ENCODE data around the gene TFAP2A.

TFAP2A gene

DNA sequence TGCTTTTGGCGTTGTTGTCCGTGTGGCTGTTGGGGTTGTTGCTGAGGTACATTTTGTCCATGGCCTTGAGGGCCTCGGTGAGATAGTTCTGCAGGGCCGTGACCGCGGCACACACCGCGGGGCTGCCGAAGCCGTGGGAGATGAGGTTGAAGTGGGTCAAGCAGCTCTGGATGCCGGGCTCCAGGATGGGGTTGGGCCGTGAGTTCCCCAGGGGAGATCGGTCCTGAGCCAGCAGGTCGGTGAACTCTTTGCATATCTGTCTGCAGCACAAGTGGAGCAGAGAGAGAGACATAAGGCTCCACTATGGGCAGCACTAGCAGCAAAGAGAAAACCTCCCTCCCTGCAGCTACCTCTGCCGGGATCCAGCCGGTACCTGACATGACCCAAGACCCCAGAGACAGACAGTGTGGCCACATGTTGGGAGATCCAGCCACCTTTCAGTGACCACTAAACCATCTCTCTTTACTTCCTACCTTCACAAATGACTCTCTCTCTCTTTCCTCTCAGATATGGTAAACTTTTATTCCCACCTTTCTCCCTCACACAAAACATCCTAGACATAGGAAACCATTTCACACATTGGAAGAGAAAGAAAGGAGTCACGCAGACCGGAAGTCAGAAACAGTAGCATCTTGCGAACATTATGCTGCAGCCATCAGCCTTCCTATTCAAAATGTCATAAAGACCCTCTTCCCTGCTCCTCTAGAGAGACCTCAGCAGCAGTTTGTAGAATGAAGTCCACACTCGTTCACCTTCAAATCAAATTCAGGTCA lies 16.2 kb downstream of the TFAP2A start:
- no peak for DNase-seq

GRCh38 chr6:10397756-10398445 lies 17.0 kb downstream of the TFAP2A start:
- no peak for DNase-seq

DNA sequence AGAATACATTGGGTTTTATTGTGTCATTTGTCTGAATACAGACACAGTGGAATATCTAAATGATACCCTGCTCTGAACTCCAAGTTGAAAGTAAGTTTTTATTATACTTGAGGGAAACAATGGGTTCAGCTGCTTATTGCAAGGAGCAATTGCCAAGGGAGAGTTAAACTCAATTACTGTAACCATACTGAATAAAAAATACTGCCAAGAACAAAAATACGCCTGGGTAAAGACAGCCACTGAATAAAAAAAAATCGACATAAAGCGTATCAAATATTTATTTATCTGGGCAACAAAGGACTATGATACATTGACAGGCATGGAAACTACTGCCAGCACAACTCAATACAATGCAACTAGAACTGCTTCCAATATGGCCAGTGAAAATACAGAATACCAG lies 18.1 kb downstream of the TFAP2A start:
- no peak for DNase-seq

DNA sequence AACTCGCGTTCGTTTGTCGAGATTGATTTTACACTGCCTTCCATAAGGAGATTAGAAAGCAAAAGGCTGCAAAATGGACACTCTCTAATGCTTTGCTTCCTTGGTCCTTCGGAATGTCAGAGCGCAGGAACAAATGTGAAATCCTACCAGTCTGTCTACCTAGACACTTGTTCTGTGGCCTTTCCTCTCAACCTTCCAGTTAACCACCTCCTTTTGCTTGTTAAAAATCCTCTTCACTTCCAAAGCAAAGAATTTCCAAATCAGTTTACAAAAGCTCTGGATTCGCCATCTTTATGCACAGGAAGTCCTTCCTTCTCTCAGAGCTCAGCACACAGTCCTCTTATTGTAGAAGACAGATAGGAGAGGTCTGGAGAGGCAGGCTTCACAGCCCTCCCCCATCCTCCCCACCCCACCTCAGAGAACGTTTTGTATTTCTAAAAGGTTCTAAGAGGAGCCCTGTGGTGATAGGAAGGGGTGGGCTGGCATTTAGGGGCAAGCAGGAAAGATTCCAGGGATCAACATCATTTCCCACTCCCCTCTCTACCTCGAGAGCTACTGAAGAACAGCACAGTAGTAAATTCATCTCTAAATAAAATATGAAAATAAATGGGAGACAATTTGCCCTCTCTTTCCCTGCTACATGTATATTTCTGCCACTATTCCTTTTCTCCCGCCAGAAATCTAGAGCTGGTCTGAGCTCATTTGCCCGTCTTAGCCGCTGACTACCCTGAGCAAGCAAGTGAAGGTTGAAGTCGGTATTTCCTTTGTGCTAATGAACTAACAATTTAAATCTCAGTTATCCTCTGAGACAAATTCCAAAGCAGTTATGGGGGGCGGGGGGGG lies 18.9 kb downstream of the TFAP2A start:
- DNase-seq, result no peak

DNA sequence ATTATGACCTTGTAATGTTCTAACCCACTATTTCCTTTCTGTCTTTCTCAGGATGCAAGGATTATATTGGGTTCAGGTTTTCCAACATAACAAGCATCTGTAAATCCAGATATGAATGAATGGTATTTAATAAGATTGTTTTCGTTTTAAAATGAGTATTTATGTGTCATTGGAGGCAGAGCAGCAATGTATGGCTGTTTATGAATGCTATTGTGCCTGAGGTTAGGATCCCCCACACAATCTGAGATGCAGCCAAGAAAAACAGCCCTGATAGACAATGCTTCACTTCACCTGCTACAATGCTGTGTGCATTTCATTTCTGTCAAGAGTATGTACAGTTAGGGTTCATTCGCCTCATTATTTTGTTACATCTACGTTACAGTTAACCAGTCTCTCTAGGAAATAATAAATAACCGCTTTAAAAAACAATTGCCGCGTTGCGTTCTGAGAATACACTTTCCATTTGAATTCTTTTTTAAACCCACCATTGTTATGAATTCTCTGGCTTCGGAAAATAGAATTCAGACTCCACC lies 19.6 kb downstream of the TFAP2A start:
- DNase-seq, result no peak

DNA sequence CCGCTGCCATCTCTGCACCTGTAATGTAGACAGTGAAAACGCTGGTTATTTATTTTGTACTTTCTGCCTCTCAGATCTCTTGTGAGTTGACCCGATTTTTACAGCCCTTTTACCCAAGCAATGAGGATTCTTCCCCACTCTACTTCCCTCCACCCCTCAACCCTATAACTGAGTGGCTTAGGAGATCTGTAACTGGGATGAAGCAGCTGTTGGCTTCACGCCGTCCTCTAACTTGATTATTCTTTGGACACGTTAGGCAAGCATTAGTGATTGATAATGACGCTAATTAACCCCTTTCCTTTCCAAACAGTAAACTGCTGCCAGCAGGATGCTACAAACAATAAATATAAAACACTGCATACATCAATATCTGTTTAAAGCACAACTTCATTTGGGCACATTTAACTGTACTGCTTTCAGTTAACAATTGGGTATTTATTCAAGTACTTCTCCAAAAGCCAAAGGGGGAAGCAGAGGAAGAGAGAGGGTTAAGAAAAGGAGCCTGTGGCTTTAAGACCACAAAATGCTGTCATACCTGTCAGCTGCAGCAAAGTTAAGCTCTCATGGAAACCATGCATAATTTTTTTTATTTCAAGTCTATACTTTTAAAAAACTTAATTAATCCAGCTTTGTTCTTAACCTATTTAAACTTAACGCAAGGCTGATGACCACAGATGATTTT lies 21.2 kb downstream of the TFAP2A start:
- no peak for DNase-seq

- no peak for DNase-seq
Observed at GRCh38 chr6:10391799-10392198, 23.1 kb downstream of the TFAP2A start.

- DNase-seq, result no peak
Observed at GRCh38 chr6:10391299-10391630, 23.6 kb downstream of the TFAP2A start.

- no peak for DNase-seq
Observed at GRCh38 chr6:10390495-10391298, 24.2 kb downstream of the TFAP2A start.

DNA sequence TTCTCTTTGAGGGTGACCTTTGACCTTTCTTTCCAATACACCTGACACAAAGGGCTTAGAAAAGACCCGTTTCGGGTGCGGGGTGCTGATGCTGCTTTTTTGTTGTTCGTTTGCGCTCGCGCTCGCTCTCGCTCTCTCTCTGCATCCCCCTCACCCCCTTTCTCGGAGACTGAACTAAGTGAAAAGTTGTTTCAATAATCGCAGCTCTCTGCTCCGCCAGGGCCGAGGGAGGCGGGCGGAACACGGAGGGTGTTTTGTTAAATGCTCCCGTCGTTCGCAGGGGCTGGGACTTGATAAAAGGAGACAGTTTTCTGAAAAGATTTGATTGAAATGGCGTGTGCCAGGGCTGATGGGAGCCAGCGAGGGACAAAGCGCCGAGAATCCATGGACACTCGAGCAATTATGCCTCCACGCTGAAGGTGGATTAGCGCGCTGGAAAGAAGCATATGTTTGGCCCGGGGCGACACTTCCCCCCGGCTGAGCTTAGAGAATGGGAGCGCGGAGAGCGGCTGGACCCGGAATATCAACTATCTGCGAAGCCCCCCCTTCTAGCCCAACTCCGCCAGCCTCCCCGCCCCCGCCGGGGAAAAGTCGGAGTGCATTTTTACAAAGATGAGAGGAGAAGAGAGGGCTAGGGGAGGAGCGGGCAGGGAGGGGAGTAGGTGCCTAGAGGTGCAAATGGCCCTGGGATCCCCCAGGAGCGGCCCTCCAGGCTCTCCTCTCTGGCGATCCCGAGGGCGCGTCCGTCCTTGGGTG lies 25.0 kb downstream of the TFAP2A start:
- DNase-seq, result no peak

DNA sequence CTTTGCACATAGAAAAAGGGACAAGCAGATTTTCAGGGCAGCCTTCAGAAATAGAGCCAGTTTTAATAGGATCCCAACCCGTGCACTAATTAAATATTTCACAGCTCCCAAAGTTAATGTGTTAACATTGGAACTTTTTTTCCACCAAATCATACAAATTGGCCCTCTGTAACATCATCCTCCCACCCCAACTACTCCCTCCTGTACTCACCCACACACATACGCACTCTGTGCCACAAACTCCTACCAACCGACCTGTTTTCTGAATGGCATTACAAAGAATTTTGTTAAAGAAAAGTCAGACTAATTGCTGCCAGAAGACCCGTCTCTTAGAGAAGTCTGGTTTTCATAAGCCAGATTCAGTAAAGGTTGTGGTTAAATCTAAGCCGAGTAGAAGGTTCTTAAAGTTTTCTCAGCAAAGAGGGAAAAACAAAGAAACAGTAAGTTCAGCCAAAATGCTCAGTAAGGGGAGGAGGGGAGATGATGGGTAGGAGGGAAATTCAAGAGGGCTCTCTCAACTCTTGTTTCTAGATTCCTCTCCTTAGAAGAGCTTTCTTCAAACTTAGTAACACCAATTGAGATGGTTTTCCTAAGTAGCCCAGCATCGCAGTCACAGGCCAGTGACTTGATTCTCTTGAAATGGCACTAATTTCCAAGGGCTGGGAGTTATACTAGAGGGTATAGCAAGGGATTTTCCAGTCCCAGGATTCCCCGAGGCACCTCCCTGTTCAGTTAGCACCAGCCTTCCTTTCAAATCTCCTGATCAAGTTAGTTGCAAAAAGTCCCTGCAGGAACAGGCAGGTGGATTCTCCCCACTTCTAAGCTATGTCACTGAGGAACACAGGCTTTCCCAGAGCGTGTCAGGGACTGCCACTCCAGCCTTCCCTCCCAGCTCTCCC lies 27.9 kb downstream of the TFAP2A start:
- no peak for DNase-seq

DNA sequence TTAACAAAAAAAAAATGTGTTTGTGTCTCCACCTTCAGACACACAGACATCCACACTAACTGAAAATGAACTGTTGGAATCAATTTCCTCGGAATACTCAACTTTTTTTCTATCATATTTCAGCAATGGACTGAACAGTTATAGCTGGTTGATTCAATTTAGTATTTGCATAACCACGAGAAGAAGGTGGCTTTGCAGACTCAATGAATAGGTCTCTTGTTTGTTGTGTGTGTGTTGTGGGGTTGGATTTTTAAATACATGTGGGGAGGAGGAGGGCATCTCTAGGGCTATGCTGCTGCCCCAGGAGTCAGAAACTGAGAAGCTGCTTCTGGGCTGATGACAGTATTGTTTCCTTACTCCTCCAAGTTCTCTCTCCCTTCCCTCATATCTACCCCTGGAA lies 28.7 kb downstream of the TFAP2A start:
- DNase-seq, result no peak

GRCh38 chr6:10385524-10386132 lies 29.2 kb downstream of the TFAP2A start:
- DNase-seq, result no peak

GRCh38 chr6:10384610-10385523 lies 30.0 kb downstream of the TFAP2A start:
- no peak for DNase-seq

DNA sequence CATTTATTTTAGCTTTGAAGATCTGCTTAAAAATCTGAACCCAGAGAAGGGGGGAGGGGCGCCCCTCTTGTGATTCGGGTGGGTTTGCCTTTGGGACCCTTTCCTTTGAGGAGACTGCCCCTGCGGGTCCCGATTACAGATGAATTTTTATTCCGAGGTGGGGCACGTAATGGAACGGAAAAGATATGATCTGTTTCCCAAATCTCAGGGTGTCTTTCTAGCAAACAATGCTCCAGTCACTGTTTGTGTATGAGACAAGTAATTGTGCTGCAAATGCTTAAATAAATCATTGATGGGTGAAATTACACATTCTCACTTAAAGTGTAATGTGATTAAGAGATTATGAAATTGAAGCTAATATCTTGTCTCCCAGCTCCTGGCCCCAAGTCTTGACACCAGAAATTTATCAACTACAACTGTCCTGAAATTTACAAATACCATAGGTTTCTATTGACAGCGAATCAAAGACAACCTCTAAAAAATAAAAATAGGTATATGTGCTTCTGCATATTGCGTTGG lies 30.7 kb downstream of the TFAP2A start:
- DNase-seq, result no peak

GRCh38 chr6:10383331-10384090 lies 31.4 kb downstream of the TFAP2A start:
- no peak for DNase-seq

GRCh38 chr6:10382728-10383330 lies 32.0 kb downstream of the TFAP2A start:
- no peak for DNase-seq

Measured in NCI-H1092 (cell line).